Stimulated activated CD8-positive, alpha-beta memory T cell treated with anti-CD3 and anti-CD28 coated beads, Interleukin-12 subunit alpha, Interleukin-12 subunit beta, amount 100 ng/mL, for 4 hours (primary cell): ENCODE data around the gene SEMA6D.

ENCODE experiments used
- DNase-seq: peaks from one replicate; pipeline ENCODE4 v3.0.0-alpha.2; 2020; ENCODE audit warnings: low read depth

The SEMA6D gene

DNA sequence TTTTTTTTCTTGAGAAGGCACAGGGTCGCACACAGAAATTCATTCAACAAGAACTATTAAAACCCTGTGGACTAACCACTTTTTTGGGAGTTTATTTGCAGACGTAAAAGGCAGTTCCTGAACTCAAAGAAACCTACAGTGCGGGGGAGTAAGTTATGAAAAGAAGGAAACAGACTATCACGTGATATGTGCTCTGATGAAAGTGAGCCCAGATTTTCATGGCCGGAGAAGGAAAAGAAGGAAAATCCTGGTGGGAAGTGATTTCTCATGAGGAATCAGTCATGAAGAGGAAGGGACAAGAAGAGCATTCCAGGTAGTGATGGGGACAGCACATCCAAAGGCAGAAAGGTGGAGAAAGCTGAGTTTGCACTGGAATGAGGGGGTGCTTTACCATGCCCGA, 26.1 kb downstream of the SEMA6D start:
- no peak for DNase-seq

- DNase-seq = no peak
Observed at GRCh38 chr15:47743886-47744285, 26.6 kb downstream of the SEMA6D start.

GRCh38 chr15:47744496-47744895, 27.2 kb downstream of the SEMA6D start:
- no peak for DNase-seq

GRCh38 chr15:47744973-47745372, 27.7 kb downstream of the SEMA6D start:
- no peak for DNase-seq

DNA sequence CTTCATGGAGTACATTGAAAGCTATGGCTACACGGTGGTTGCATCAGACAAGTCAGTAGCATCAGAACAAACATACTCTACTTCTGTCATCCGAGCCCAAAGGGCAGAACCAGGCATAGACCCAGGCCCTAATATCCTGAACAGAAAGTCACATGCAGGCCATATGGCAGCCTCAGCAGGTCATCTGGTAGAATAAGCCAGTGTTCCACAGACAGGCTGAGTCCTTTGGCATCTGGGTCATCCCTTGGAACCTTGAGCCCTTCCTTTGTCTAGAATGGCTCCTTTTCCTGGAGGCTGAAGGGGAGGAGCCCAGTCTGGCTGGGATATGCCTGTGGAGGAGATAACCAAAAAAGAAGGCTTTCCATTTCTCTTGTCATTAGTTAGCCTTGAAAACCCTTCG, 29.2 kb downstream of the SEMA6D start:
- no peak for DNase-seq

DNA sequence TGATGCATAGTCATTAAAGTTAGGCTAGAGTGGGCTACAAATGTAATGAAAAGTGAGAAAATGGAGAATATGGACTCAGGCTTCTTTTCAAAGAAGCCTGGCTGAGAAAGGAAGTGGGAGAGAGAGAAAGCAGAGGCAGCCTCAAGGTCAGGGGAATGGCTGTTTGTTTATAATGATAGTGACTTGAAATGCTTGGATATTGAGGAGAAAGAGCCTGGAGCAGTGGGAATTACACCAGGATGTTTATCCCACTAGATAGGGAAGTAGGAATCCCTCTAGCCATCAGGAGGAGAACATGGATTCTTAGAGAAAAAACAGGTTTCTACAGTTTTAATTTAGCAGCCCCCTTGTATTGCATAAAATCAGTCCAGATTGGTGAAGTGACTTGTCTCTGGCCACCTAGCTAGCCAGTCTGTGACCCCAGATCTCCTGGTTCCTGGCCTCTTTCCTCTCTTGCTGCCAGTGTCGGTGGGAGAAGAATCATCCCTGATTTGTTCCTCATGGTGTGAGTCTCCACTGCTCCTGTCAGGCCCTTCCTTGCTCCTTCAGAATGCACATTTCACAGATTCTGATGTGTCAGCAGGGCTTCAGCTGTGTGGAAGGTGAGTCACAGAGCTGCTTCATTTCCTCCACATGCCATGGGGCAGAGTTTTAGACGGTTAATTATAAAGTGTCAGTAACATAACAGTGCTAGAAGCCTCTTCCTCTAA, 32.9 kb downstream of the SEMA6D start:
- no peak for DNase-seq

DNA sequence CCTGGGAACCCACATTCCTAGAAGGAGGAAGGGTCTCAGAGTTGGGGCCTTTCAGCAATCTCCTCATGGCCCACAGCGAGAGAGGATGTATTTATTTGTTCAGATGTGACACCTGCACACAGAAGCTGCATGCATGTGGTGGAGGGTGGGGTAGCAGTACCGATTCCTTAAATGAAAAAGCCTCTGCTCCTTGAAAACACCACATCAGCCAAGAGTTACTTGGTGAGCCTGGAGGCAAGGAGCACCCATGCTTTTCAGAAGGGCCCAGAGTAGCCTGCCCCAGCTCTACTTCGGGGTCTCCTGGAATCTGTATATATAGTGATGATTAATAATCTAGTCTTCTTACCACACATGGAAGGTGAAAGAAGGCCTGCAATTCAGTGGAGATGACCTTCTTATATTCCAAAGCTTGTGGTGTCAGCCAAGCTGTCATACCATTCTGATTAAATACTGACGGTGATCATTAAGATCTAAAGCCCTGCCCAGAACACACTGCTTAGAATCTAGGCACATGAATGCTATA, 33.5 kb downstream of the SEMA6D start:
- no peak for DNase-seq

DNA sequence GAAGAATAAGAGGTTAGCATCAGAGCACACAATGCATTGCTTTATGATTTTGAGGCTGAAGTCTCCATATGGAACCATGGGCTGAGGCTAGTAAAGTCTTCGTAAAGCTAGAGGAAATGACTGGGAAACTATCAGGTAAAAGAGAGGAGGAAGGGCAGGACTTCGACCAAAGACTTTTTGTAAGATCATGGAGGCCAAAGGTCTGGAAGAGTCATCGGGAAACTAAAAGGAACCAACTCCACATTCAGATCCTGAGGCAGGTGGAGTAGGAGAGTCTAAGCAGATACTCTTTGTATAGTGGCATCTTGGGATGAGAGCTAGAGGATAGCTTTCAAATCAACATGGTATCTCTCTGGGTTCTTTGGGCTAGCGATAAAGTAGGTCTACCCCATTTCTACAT, 36.3 kb downstream of the SEMA6D start:
- DNase-seq = no peak

- DNase-seq = no peak
Observed at GRCh38 chr15:47754312-47754711, 37.0 kb downstream of the SEMA6D start.

- DNase-seq = no peak
Observed at GRCh38 chr15:47755941-47756340, 38.6 kb downstream of the SEMA6D start.

DNA sequence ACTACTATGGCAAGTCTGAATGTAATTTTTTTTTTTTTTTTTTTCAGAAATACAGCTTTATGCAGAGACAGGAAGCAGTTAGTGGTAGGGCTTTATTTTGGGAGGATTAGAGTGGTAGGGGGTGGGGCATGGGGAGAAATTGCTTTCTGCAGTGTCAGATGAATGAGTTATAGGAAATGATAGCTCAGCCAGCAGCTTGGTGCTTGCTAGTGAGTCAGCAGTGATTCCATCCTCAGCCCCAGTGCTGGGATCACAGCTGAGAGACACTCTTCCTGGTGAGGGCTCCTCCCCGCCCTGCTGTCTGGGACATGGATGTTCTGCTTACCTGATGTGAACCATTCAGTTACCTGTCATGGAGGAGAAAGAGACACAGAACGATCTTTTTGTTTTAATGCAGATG, 39.6 kb downstream of the SEMA6D start:
- DNase-seq = no peak

DNA sequence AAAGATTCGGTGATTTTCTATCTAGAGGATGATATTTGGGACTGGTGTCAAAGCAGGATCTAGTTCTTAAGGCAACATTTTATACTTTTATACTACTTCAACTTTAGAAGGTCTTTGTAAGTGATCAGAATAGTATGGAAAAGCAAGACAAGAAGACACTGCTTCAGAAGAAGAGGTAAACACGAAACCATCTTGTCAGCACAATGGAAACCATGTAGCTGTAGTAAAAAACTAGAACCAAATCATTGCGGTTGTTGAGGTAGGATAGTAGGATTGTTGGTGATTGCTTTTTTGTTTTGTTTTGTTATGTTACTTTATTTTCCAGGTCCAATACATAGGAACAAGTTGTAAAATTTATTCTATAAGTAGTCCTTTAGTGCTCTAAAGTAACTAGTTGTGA, 40.0 kb downstream of the SEMA6D start:
- no peak for DNase-seq

- no peak for DNase-seq
Observed at GRCh38 chr15:47762621-47763020, 45.3 kb downstream of the SEMA6D start.

DNA sequence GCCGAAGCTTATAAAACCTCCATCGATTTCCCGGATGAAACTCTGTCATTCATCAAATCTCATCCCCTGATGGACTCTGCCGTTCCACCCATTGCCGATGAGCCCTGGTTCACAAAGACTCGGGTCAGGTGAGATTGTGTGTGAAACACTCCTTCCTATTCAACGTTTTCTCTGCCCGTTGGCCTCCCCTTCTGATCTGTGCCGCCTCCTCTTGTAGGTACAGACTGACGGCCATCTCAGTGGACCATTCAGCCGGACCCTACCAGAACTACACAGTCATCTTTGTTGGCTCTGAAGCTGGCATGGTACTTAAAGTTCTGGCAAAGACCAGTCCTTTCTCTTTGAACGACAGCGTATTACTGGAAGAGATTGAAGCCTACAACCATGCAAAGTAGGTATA, 47.4 kb downstream of the SEMA6D start:
- DNase-seq = no peak

DNA sequence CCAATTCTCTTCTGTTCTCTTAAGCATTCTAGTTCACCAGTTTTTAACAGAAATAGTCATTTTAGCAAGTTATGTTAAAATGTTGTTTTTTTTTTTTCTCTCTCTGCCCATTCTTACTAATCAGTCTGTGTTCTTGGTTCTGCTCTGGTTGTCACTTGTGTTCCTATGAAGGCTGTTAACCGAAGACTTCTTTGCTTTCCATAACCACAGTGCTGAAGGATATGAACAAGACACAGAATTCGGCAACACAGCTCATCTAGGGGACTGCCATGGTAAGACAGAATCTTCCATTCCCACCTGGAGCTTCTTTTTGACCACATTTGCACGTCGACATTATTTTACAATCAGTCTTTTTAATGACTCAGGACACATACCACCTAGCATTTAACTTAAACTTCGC, 49.1 kb downstream of the SEMA6D start:
- no peak for DNase-seq

- no peak for DNase-seq
Observed at GRCh38 chr15:47767035-47767434, 49.7 kb downstream of the SEMA6D start.

DNA sequence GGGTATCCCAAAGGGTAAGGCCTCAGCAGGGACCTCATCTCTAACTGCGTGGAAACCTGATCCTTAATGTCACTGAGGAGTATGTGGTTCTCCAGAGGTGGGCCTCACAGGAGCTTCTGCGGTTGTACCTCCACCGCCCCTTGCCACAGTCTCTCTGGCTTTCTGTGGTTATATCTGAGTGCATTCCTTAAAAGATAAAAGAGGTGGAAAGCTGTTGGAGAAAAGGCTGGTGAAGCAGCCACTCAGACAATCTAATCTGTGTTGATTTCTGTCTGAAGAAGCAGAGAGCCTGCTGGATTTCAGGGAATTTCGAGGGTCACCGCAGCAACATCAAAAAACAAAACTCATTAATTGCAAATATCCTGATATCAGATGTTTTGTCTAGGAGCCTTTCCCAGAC, 51.4 kb downstream of the SEMA6D start:
- DNase-seq = no peak

DNA sequence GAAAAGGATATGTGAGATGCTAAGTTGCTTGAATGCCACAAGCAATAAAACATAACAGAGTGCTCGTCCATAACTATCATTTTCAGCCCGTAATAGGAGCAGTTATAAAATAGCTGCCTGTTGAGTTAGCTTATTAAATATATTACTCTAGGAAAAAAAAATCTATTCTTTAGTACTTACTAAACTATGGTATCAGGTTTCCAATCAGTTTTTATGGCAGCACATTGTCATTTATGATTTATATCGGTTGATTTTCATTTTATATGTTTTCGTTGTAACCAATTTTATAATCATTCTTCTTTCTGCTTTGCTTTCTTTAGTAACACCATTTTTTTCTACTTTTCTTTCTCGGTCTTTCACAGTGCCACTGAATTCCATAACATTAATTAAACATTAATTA, 51.9 kb downstream of the SEMA6D start:
- no peak for DNase-seq

- DNase-seq = no peak
Observed at GRCh38 chr15:47773143-47773542, 55.8 kb downstream of the SEMA6D start.

- no peak for DNase-seq
Observed at GRCh38 chr15:47778263-47778770, 61.0 kb downstream of the SEMA6D start.

GRCh38 chr15:47780971-47781370, 63.7 kb downstream of the SEMA6D start:
- DNase-seq = no peak

DNA sequence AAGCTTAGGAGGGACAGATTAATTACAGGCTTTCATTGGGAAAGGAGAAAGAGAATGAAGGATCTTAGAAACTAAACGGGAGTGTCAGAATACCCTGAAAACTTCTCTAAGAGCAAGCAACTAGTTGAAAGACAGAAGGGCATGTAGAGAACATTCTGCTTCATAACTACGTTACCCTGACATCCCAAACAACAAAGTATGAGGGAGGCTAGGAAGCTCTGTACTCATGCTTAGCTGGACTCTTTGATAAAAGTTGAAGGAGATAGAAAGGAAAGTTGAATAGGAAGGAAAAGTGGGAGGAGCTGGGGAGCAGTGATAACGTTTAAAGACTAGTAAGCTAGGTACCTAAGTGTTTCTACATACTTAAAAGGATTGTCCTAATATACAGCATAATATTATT, 64.2 kb downstream of the SEMA6D start:
- no peak for DNase-seq

GRCh38 chr15:47784820-47785219, 67.5 kb downstream of the SEMA6D start:
- DNase-seq = no peak

GRCh38 chr15:47786371-47786770, 69.1 kb downstream of the SEMA6D start:
- no peak for DNase-seq
